Ectodermal cell (in vitro differentiated cells): ENCODE measurements around the gene CKM.

Experiments
- H3K27ac ChIP-seq: 2 replicates; pipeline ENCODE4 v1.7.0; 2013; ENCODE audit warnings: mild to moderate bottlenecking, low read depth, low read length; ENCODE audit not compliant: insufficient read depth, poor library complexity, severe bottlenecking
- H3K27me3 ChIP-seq: 2 replicates; pipeline ENCODE4 v1.7.0; 2013; ENCODE audit warnings: mild to moderate bottlenecking, low read length; ENCODE audit not compliant: insufficient read depth, control insufficient read depth, poor library complexity, severe bottlenecking
- H3K36me3 ChIP-seq: one replicate; pipeline ENCODE4 v1.7.0; 2013; ENCODE audit warnings: low read length; ENCODE audit not compliant: control insufficient read depth, insufficient read depth
- H3K4me1 ChIP-seq: one replicate; pipeline ENCODE4 v1.7.0; 2013; ENCODE audit warnings: low read length; ENCODE audit not compliant: control insufficient read depth, insufficient read depth
- H3K4me3 ChIP-seq: 2 replicates; pipeline ENCODE4 v1.7.0; 2013; ENCODE audit warnings: low read depth, low read length, control low read depth; ENCODE audit not compliant: insufficient read depth
- H3K9me3 ChIP-seq: 2 replicates; pipeline ENCODE4 v1.7.0; 2013; ENCODE audit warnings: mild to moderate bottlenecking, low read length, moderate library complexity; ENCODE audit not compliant: control insufficient read depth
- WGBS, 2 experiments: methylation state at CpG; one replicate each; pipeline ENCODE4 v1.1.7; 2013; ENCODE audit warnings: missing lambda C conversion rate in 2 of 2; 5-methylcytosine and 5-hydroxymethylcytosine counted together

The CKM gene

DNA sequence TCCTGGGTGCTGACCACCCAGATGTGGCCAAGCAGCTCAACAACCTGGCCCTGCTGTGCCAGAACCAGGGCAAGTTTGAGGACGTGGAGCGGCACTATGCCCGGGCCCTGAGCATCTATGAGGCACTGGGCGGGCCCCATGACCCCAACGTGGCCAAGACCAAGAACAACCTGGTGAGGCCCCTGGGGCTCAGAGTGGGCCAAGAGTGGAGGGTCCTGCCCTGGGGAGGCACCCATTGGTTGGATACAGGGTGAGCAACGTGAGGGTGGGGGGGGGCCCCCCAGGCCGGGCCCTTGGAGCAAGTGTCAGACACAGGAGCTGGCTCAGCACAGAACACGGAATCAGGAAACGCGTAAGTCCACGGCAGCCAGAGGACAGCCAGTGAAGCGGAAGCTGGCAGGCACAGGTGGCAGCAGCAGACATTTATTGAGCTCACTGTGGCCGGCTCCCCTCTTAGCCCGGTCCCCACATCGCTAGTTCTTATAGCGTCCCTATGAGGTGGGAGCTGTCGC is 26.8 kb upstream of the CKM start:
- Histone ChIP-seq H3K27ac (no peak overlapping the region), H3K9me3 (no peaks in the 10 kb centered on the region), H3K4me3 (no peak overlapping the region), H3K4me1 (peaks cover 8% of the 10 kb centered on the region), H3K27me3 (no peaks in the 10 kb centered on the region), H3K36me3 (peaks cover 36% of the 10 kb centered on the region)
- WGBS, 2 experiments = 94 to 95% methylated on average over 17 of the region's 17 CpGs

DNA sequence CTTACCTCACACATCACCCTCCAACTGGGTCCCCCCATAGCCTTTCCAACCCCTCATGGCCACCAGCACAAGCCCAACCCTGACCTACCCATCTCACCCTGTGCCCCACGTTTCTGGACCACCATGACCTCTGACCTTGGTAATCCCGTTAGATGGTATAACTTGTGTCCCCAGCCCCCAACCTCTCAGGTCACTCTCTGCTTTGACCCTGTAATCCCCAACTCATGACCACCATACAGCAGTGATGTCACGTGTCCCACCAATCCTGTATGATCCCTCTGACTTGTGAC is 26.4 kb upstream of the CKM start:
- H3K27me3 ChIP-seq = no peaks in the 10 kb centered on the region
- WGBS, 2 experiments = 92 to 95% methylated on average over 3 of the region's 3 CpGs

GRCh38 chr19:45348367-45349125 is 25.9 kb upstream of the CKM start:
- H3K4me1 ChIP-seq = peaks cover 8% of the 10 kb centered on the region

More for the DNA sequence above, 26.4 kb upstream of the CKM start:
- H3K27ac ChIP-seq = no peak overlapping the region
- peaks cover 8% of the 10 kb centered on the region for H3K4me1 ChIP-seq
- peaks cover 32% of the 10 kb centered on the region for H3K36me3 ChIP-seq
- no peaks in the 10 kb centered on the region for H3K9me3 ChIP-seq
- no peak overlapping the region for H3K4me3 ChIP-seq

DNA sequence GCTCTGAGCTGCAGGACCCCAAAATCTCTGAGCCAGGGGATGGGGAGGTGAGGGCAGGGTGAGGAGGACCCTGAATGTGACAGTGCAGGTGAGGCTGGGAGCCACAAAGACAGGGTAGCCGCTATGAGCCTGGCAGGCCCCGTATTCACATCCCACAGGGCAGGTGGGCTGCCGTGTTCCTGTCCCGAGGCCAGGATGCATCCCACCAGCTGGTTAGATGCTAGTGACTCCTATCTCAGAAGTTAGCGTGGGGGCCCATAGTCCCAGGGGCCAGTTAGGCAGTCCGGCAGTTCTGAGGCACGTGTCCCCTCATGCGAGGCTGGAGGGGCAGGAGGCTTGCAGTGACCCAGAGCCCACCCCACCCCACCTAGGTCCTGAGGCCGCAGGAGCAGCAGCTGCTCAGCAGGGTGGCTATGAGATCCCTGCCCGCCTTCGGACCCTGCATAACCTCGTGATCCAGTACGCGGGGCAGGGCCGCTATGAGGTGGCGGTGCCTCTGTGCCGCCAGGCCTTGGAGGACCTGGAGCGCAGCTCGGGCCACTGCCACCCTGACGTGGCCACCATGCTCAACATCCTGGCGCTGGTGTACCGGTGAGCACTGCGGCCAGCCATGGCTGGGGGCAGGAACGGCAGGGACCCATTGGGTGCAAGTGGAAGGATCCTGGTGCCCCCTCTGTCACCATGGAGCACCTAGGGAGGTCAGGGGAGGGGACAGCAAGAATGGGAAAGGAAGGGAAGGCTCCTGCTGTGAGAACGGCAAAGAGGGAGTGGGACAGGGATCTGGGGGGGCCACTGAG is 25.1 kb upstream of the CKM start:
- 88 to 91% methylated on average over 25 of the region's 25 CpGs for WGBS, 2 experiments
- peaks cover 4% of the 10 kb centered on the region for H3K27me3 ChIP-seq
- peaks cover 21% of the 10 kb centered on the region for H3K36me3 ChIP-seq
- peaks cover 8% of the 10 kb centered on the region for H3K4me1 ChIP-seq
- H3K27ac ChIP-seq = no peak overlapping the region
- no peaks in the 10 kb centered on the region for H3K9me3 ChIP-seq
- no peak overlapping the region for H3K4me3 ChIP-seq

More at GRCh38 chr19:45348367-45349125, 25.9 kb upstream of the CKM start:
- H3K9me3 ChIP-seq = no peaks in the 10 kb centered on the region
- no peak overlapping the region for H3K27ac ChIP-seq
- no peaks in the 10 kb centered on the region for H3K27me3 ChIP-seq
- peaks cover 28% of the 10 kb centered on the region for H3K36me3 ChIP-seq
- H3K4me3 ChIP-seq = no peak overlapping the region
- WGBS, 2 experiments = 89 to 90% methylated on average over 23 of the region's 23 CpGs

DNA sequence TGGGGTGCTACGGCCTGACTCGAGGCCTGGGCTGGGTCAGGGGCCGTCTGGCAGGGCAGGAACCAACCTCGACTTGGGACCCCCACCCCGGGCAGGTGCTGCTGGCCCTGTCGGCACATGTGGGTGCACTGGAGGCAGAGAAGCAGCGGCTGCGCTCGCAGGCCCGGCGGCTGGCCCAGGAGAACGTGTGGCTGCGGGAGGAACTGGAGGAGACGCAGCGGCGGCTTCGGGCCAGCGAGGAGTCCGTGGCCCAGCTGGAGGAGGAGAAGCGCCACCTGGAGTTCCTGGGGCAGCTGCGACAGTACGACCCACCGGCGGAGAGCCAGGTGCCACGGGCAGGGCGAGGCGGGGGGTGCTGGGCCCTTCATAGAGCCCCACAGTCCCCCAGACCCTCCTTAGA is 23.8 kb upstream of the CKM start:
- Histone ChIP-seq H3K9me3 (no peaks in the 10 kb centered on the region), H3K27ac (no peak overlapping the region), H3K4me1 (peaks cover 8% of the 10 kb centered on the region), H3K27me3 (peaks cover 17% of the 10 kb centered on the region), H3K4me3 (no peak overlapping the region), H3K36me3 (peaks cover 7% of the 10 kb centered on the region)
- WGBS, 2 experiments = 67 to 70% methylated on average over 27 of the region's 27 CpGs

GRCh38 chr19:45345506-45345860 is 22.8 kb upstream of the CKM start:
- H3K9me3 ChIP-seq = no peaks in the 10 kb centered on the region
- peaks cover 27% of the 10 kb centered on the region for H3K27me3 ChIP-seq
- WGBS, 2 experiments = 90% methylated on average over 15 of the region's 15 CpGs
- H3K27ac ChIP-seq = no peak overlapping the region
- no peak overlapping the region for H3K4me3 ChIP-seq
- H3K36me3 ChIP-seq = no peaks in the 10 kb centered on the region
- H3K4me1 ChIP-seq = peaks cover 8% of the 10 kb centered on the region

GRCh38 chr19:45344621-45345505 is 22.2 kb upstream of the CKM start:
- Histone ChIP-seq H3K36me3 (no peaks in the 10 kb centered on the region), H3K4me3 (no peak overlapping the region), H3K4me1 (peaks cover 8% of the 10 kb centered on the region), H3K27me3 (peaks cover 33% of the 10 kb centered on the region), H3K27ac (no peak overlapping the region), H3K9me3 (no peaks in the 10 kb centered on the region)
- WGBS, 2 experiments = 74 to 75% methylated on average over 14 to 15 of the region's 15 CpGs

- no peaks in the 10 kb centered on the region for H3K4me1 ChIP-seq
- no peak overlapping the region for H3K27ac ChIP-seq
- no peaks in the 10 kb centered on the region for H3K36me3 ChIP-seq
- 87 to 88% methylated on average over 12 to 13 of the region's 13 CpGs for WGBS, 2 experiments
- peaks cover 43% of the 10 kb centered on the region for H3K27me3 ChIP-seq
- H3K4me3 ChIP-seq = no peak overlapping the region
- H3K9me3 ChIP-seq = no peaks in the 10 kb centered on the region
Measured at GRCh38 chr19:45342911-45343310, 20.2 kb upstream of the CKM start.

DNA sequence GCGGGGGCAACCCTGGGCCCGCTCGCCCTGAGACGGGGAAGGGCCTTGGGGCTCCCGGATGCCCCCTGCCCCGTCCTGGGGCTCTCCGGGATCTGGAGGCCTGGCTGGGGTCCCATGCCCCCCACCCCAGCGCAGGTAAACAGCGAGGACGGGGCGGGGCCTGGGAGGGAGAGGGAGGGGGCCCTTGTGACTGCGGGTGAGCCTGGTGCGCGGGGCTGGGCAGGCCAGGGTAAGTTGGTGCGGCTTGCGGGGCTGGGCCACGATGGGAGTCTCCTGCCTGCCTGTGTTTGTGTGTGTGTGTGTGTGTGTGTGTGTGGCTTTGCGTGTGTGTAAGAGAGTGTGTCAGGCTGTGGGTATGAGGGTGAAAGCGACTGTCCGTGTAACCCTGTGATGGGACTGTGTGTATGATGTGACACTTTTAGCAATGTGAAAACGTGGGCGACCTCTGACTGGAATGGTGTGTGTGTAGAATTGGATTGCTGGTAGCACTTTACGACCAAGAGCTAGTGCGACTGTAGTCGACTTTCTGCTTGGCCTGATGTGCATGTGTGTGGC is 18.3 kb upstream of the CKM start:
- Histone ChIP-seq H3K27ac (no peak overlapping the region), H3K4me3 (peak overlapping the region; percentile 36), H3K4me1 (no peaks in the 10 kb centered on the region), H3K36me3 (no peaks in the 10 kb centered on the region), H3K9me3 (no peaks in the 10 kb centered on the region), H3K27me3 (peaks cover 43% of the 10 kb centered on the region)
- 25 to 26% methylated on average over 25 of the region's 25 CpGs for WGBS, 2 experiments
